Stomach (tissue), 9 donors: ENCODE data around the gene DNAH11. TPM values are rescaled to one million over a fixed set of nuclear protein-coding genes. Genes with fewer than 3 reads are reported as not detected.

ENCODE experiments used
- DNase-seq, 2 donors: peaks; one replicate each; pipeline versions ENCODE4 v3.0.0 to v3.0.0-alpha.2; 2013 to 2019
- H3K27ac ChIP-seq, 5 donors: fragments of 200-600 bp in 4 of 5; sonication (generic) in 4 of 5; one replicate each; pipeline ENCODE4 v1.5.1; 2013 to 2019; ENCODE audit warnings: mild to moderate bottlenecking in 1 of 5, moderate library complexity in 1 of 5
- H3K27me3 ChIP-seq, 3 donors: fragments of 200-600 bp; sonication (generic); one replicate each; pipeline ENCODE4 v1.5.1; 2017 to 2019; ENCODE audit warnings: mixed run types in 1 of 3
- H3K36me3 ChIP-seq, 4 donors: fragments of 200-600 bp; sonication (generic); 1 replicate in 3 of 4; 2 replicates in 1 of 4; pipeline ENCODE4 v1.5.1; 2016 to 2019
- H3K4me1 ChIP-seq, 4 donors: fragments of 200-600 bp; sonication (generic); one replicate each; pipeline ENCODE4 v1.5.1; 2016 to 2019
- H3K4me3 ChIP-seq, 4 donors: fragments of 200-600 bp; sonication (generic) in 3 of 4; one replicate each; pipeline ENCODE4 v1.5.1; 2016 to 2019; ENCODE audit warnings: mild to moderate bottlenecking in 1 of 4
- H3K9me3 ChIP-seq, 4 donors: fragments of 200-600 bp; sonication (generic); one replicate each; pipeline ENCODE4 v1.5.1; 2016 to 2019
- EP300 ChIP-seq: sonication (generic); formaldehyde crosslinking; IDR thresholded peaks from one replicate; pipeline ENCODE4 v1.6.1; 2017; ENCODE audit warnings: antibody characterized with exemption
- POLR2A ChIP-seq, 4 donors: fragments of 450-650 bp; IDR thresholded peaks; one replicate each; pipeline ENCODE4 v1.6.1; 2016; ENCODE audit warnings: antibody characterized with exemption in 4 of 4, control low read depth in 2 of 4, mild to moderate bottlenecking in 1 of 4, moderate library complexity in 1 of 4
- POLR2AphosphoS5 ChIP-seq, 3 donors: sonication (generic); formaldehyde crosslinking; IDR thresholded peaks; one replicate each; pipeline ENCODE4 v1.6.1; 2016; ENCODE audit warnings: antibody characterized with exemption in 3 of 3
- WGBS, 5 donors: extraction: QIAGEN DNeasy Blood & Tissue Kit in 3 of 5; methylation state at CpG; one replicate each; pipeline versions ENCODE4 v1.1.5 to v1.1.7; 2013 to 2018; 5-methylcytosine and 5-hydroxymethylcytosine counted together
- intact Hi-C: fragments of 100-400 bp; cut with DNase I; formaldehyde crosslinking; loops from one replicate; pipeline ENCODE4 v1.15.1; 2023; ENCODE audit warnings: low total_unique reads
- polyA plus RNA-seq, 3 donors: library from polyadenylated mRNA; stranded (reverse); fragments of 200-250 nt; gene quantifications; one replicate each; pipeline ENCODE4 v1.2.3, GENCODE V29; 2013
- total RNA-seq, 5 donors: library from RNA; depleted of rRNA; stranded (reverse); fragments of >200 nt; gene quantifications; one replicate each; pipeline versions ENCODE4 v1.1.0 to v1.2.3, GENCODE V29; 2014 to 2016
- TF ChIP-seq, protein P1 (sequence below), 7 experiments: fragments of 450-650 bp in 4 of 7; fragments of 200-600 bp in 3 of 7; sonication (generic) in 3 of 7; IDR thresholded peaks; one replicate each; pipeline ENCODE4 v1.5.1; 2016 to 2019; ENCODE audit warnings: antibody characterized with exemption in 7 of 7, control low read depth in 2 of 7, mild to moderate bottlenecking in 1 of 7
- donor health status: healthy with polysubstance abuse.
- donor health status: Bipolar disorder and iron deficiency.
- donor health status: healthy.

DNAH11 gene
- total and polyA plus RNA-seq, 8 donors, result under 0.01 to 2.6 (median 0.45) TPM; not detected in 1

DNA sequence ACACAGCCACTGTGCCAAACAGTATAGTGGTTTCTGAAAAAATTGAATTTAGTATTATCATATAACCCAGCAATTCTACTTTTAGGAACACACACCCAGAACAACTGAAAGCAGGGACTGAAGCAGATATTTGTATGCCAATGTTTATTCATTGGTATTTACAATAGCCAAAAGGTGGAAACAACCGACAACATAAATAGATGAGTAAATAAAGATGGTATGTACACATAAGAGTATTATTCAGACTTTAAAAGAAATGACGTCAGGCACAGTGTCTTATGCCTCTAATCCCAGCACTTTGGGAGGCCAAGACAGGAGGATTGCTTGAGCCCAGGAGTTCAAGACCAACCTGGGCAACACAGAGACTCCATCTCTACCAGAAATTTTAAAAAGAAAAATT, 395.6 kb downstream of the DNAH11 start:
- intact Hi-C loops, result no loop called here
- TF ChIP-seq POLR2AphosphoS5 (IDR thresholded peaks at IDR 0.05) (no peak), POLR2A (IDR thresholded peaks at IDR 0.05) (no peak), EP300 (no peak)
- TF ChIP-seq, protein P1, sequence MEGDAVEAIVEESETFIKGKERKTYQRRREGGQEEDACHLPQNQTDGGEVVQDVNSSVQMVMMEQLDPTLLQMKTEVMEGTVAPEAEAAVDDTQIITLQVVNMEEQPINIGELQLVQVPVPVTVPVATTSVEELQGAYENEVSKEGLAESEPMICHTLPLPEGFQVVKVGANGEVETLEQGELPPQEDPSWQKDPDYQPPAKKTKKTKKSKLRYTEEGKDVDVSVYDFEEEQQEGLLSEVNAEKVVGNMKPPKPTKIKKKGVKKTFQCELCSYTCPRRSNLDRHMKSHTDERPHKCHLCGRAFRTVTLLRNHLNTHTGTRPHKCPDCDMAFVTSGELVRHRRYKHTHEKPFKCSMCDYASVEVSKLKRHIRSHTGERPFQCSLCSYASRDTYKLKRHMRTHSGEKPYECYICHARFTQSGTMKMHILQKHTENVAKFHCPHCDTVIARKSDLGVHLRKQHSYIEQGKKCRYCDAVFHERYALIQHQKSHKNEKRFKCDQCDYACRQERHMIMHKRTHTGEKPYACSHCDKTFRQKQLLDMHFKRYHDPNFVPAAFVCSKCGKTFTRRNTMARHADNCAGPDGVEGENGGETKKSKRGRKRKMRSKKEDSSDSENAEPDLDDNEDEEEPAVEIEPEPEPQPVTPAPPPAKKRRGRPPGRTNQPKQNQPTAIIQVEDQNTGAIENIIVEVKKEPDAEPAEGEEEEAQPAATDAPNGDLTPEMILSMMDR (IDR thresholded peaks at IDR 0.05), result no peak
- H3K4me3 ChIP-seq, result no peak overlapping the region
- peak overlapping the region in 1 of 5 donors; percentile 6 for H3K27ac ChIP-seq
- no peaks in the 10 kb centered on the region for H3K9me3 ChIP-seq
- H3K4me1 ChIP-seq, result peaks cover 25 to 51% (median 41%) of the 10 kb centered on the region in 4 donors
- H3K36me3 ChIP-seq, result peaks cover 0 to 6% (median 0%) of the 10 kb centered on the region in 4 donors
- DNase-seq, result no peak
- WGBS, 5 donors, result 27 to 61% (median 44%) methylated on average over 2 of the region's 2 CpGs
- no peaks in the 10 kb centered on the region for H3K27me3 ChIP-seq

GRCh38 chr7:21939136-21939857, 396.5 kb downstream of the DNAH11 start:
- peaks cover 0 to 6% (median 0%) of the 10 kb centered on the region in 4 donors for H3K36me3 ChIP-seq
- WGBS, 5 donors, result 47 to 65% (median 54%) methylated on average over 4 of the region's 4 CpGs
- DNase-seq, result peak in 1 of 2 donors; percentile 36
- TF ChIP-seq POLR2AphosphoS5 (IDR thresholded peaks at IDR 0.05) (no peak), POLR2A (IDR thresholded peaks at IDR 0.05) (no peak)
- TF ChIP-seq, protein P1 (IDR thresholded peaks at IDR 0.05), result no peak
- intact Hi-C loops, result no loop called here
- H3K4me1 ChIP-seq, result peaks cover 30 to 59% (median 46%) of the 10 kb centered on the region in 4 donors
- no peaks in the 10 kb centered on the region for H3K9me3 ChIP-seq
- H3K27ac ChIP-seq, result peak overlapping the region in 1 of 5 donors; percentile 6
- no peaks in the 10 kb centered on the region for H3K27me3 ChIP-seq
- no peak overlapping the region for H3K4me3 ChIP-seq

DNA sequence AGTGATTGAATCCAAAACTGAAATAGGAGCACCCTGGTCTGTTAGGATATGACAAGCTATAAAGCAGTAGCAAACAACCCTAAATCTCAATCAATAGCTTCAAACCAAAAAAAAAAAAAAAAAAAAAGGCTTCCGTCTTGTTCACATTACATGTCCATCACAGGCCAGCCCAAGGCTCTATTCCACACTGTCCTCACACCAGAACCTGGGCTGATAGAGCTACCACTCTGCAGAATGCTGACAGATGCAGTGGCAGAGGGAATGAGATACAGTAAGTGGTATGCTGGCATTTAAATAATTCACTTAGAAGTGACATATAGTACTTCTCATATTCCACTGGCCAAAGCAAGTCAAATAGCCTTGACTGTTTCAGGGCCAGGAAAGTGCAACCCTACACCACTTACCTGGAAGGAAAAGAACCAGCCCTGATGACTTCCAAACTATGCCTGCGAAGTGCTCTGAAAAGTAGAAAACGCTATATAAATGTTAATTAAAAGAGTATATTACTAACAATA, 397.1 kb downstream of the DNAH11 start:
- Histone ChIP-seq H3K4me1 (peaks cover 33 to 64% (median 49%) of the 10 kb centered on the region in 4 donors), H3K4me3 (no peak overlapping the region), H3K27me3 (no peaks in the 10 kb centered on the region), H3K27ac (peak overlapping the region in 1 of 5 donors; percentile 6), H3K9me3 (no peaks in the 10 kb centered on the region), H3K36me3 (peaks cover 0 to 6% (median 0%) of the 10 kb centered on the region in 4 donors)
- WGBS, 5 donors, result 82 to 89% (median 87%) methylated on average over 3 of the region's 3 CpGs
- no peak for DNase-seq
- intact Hi-C loops, result no loop called here
- TF ChIP-seq POLR2A (IDR thresholded peaks at IDR 0.05) (no peak), POLR2AphosphoS5 (IDR thresholded peaks at IDR 0.05) (no peak), EP300 (no peak)
- TF ChIP-seq, protein P1 (IDR thresholded peaks at IDR 0.05), result no peak

- Histone ChIP-seq H3K4me1 (peaks cover 34 to 75% (median 59%) of the 10 kb centered on the region in 4 donors), H3K27ac (peak overlapping the region in 4 of 5 donors; percentile 63 to 91 (median 68)), H3K4me3 (peak overlapping the region in 1 of 4 donors; percentile 7), H3K27me3 (no peaks in the 10 kb centered on the region), H3K36me3 (peaks cover 0 to 6% (median 0%) of the 10 kb centered on the region in 4 donors), H3K9me3 (no peaks in the 10 kb centered on the region)
- intact Hi-C loops, result no loop called here
- WGBS, 5 donors, result 21 to 45% (median 30%) methylated on average over 3 of the region's 3 CpGs
- DNase-seq, result peak; percentile 44 to 57
- TF ChIP-seq EP300 (no peak), POLR2AphosphoS5 (IDR thresholded peaks at IDR 0.05) (peak in 1 of 3 donors; percentile 33)
Observed at GRCh38 chr7:21941611-21942141, 398.8 kb downstream of the DNAH11 start.
